NCI-H82 treated with DMSO at 0.1 percent for 48 hours (cell line): ENCODE results near the gene BRSK1.
A peak's percentile ranks its signal among the peaks of the same experiment; 100 is the strongest.

Source experiments
- DNase-seq: peaks from one replicate; lab custom pipeline; 2025; ENCODE audit not compliant: unreplicated experiment; lab: John Stamatoyannopoulos, UW

The BRSK1 gene

GRCh38 chr19:55283548-55284377 is at the start of gene BRSK1:
Gene BRSK1, plus strand, starts transcription at chr19:55283997. Its CDS starts 446 bp downstream, at chr19:55284443.
- peak; percentile 35 for DNase-seq

DNA sequence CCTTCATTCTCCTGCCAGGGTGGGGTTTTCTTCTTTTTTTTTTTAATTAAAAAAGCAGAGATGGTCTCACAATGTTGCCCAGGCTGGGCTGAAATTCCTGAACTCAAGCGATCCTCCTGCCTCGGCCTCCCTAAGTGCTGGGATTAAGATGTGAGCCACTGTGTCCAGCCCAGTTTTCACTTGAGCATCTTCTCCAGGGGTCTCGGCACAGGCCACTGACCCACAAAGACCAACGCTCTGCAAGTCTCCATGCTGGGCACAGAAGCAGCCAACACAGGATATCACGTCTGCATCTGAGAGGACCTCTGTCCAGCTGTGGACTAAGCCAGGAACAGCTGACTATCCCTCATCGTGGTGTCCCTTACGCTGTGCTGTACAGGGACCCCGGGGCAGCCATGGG is 45.8 kb upstream of the BRSK1 start:
- no peak for DNase-seq

DNA sequence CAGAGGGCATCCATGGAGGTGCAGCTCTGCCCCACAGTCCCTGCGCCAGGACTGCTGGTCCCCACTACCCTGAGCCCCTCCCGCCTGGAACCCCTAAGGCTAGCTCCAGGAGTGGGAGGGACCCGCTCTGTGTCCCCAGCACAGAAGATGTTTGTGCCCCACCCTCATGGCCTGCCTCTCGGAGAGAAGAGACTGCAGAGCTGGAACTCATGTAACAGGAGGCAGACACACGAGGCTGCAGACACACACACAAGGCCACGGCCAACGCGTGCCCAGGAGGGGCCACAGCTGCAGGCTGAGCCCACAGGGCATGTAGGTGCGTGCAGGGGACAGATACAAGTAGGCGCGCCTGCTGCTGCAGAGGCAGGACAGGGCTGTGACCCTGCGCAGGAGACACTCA is 44.8 kb upstream of the BRSK1 start:
- no peak for DNase-seq

GRCh38 chr19:55240713-55241020 is 43.1 kb upstream of the BRSK1 start:
- no peak for DNase-seq

DNA sequence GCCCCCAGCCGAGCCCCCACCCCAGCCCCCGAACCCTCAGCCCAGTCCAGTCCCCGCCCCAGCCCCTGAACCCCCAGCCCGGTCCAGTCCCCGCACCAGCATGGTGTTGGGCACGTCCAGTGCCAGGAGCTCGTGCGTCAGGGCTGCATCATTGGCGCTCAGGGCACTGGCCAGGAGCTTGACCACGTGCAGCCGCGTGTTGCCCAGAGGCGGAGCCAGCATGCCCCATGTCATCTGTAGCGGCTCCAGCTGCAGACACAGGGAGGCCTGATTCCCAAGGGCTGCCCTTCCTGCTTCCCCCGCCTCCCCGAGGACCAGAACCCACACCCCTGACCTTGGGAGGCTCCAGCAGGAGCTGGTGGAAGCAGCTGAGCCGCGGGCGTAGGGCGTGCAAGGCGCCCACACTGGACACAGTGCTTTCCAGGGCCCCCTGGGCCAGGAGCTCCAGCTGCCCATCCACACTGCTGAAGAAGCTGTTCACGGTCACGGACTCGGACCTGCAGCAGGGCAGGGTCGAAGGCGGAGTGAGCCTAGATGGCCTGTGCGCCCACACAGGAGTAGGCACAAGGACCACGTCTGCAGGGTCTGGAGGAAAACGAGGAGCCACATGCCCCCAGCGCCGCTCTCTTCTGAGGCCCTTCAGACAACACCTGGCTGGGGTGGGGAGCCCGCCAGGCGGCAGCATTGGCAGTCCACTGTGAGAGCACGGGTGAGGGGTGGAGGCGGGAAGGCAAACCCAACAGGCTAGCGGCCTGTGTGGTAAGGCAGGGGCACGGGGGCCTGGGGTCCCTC is 42.5 kb upstream of the BRSK1 start:
- DNase-seq, result no peak

DNA sequence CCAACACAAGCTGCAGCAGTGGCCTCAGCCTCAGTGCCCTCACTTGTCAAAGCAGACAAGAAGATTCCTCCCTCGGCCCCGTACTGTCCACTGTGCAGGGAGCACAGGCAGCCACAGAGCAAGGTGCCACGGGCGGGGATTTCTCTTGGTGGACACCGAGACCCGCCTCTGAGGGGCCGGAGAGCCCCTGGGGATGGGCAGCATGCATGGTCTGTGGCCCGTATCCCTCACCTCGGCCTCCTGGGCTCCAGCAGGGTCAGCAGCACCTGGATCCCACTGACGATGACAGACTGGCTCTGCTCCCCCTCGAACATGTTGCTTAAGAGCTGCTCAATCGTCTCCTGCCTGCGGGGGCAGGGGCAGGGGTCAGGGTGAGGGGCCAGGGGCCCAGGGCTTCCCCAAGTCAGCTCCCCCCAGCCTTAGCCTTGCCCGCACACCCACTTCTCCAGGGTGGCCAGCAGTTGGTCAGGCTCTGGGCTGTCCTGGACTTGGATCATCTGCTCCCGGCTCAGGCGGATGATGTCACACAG is 41.8 kb upstream of the BRSK1 start:
- no peak for DNase-seq

DNA sequence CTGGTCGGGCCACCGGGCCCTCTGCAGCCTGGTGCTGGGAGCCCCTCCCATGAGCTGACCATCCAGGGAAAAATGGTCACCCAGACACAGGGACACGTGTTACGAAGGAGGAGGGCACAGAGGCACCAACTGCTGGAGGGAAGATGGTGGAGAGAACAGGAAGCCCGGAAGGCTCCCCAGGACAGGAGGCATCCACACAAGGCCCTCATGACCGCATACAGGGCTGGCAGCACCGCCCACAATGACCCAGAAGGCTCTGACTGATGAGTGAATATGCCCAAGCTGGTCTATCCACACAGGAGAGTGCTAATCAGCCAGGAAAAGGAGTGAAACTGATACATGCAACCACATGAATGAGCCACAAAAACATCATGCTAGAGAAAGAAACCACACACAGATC is 41.3 kb upstream of the BRSK1 start:
- no peak for DNase-seq

DNA sequence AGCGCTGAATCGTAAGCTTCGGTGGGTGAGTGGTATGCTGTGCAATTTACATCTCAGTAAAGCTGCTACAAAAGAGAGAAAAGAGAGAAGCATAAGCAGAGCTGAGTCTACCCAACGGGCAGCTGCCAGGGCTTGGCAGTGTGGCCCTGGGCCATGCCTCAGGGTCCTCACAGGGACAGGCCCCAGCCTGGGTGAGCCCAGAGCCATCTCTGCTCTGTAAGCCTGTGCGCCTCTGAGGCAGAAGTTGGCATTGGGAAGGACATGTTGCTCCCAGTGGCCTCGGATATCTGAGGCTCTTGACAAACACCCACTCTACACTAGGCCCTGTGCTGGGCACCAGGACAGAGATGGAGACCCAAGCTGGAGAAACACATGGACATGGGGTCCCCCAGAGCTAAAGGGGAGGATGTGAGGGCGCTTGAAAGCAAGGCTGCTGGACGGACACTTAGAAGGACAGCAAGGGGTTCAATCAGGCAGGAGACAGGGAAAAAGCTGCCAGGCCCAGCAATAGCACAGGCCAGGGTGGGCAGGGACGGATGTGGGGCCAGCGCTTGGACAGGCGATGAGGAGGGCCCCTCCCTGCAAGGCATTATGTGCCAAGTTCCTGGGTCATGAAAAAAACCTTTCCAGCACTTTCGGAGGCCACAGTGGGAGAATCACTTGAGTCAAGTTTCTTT is 39.7 kb upstream of the BRSK1 start:
- no peak for DNase-seq

GRCh38 chr19:55245236-55245904 is 38.4 kb upstream of the BRSK1 start:
- no peak for DNase-seq

- no peak for DNase-seq
Observed at GRCh38 chr19:55246462-55247451, 37.0 kb upstream of the BRSK1 start.

DNA sequence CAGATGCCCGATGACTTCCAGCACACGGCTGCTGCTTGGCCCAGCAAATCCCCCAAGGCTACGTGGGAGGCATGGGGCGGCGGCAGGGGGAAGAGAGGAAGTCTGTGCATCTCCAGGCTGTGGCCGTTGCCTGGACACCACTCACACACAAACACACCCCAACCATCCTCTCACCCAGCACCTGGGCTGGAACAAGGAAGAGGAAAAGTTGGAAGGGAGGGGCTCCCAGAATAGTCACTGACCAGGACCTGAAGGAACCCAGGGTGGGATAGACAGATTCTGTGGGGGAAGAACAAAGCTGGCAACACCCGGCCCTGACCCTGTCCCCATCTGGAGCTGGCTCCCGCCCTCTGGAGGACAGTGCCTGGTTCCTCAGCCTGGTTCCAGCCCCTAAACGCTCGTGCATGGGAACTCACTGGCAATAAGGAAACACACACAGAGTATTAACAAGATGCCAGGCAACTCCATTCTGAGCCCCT is 36.1 kb upstream of the BRSK1 start:
- no peak for DNase-seq

- no peak for DNase-seq
Observed at GRCh38 chr19:55248166-55248675, 35.6 kb upstream of the BRSK1 start.

- no peak for DNase-seq
Observed at GRCh38 chr19:55248704-55249103, 35.1 kb upstream of the BRSK1 start.

DNA sequence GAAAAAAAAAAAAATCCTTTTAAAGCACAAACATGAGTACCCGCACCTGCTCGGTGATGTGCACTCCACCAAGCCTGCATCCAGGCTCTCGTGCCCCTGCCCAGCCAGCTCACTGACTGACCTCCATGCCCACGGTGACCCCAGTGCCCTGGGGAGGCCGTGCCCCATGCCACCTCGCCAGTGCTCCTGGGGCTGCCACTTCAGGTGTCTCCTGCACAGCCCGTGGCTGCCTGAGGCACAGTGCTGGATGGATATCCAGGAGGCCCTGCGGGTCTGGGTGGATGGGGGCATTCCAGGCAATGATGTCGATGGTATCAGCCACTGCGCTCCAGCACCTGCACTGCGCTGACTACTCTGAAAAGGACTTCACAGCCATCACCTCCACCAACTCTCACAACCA is 34.0 kb upstream of the BRSK1 start:
- no peak for DNase-seq

DNA sequence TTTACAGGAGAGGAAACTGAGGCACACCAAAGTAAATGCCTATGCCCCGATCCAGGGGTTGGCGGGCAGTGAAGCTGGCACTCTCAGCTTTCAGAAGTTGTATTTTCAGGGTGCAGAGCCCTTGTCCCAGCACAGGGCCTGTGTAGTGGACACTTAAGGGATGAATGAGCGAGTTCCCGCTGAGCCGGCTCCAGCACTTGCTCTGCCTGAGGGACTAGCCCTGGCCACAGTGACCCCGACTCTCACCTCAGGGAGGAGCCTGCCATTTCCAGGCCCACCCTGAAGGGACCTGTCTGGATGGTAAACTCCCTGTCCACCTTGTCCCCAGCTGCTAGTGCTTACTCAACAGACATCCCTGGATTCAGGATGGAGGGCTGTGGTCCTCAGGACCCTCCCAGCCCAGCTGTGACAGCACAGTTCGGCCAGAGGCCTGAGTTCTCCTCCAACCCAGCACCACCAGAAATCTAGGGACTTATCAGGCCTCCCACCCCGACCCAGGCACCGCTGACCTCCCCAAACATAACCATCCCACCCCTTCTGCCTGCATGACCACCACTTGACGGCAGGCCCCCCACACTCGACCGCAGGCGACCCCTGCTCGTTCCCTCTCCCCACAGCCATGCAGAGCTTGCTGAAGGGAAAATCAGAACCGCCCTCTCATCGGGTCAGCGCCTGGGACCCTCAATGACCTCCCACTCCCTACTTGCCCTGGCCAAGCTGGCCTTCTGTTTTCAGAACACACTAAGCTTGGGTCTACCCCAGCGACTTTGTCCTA is 33.3 kb upstream of the BRSK1 start:
- DNase-seq, result no peak

DNA sequence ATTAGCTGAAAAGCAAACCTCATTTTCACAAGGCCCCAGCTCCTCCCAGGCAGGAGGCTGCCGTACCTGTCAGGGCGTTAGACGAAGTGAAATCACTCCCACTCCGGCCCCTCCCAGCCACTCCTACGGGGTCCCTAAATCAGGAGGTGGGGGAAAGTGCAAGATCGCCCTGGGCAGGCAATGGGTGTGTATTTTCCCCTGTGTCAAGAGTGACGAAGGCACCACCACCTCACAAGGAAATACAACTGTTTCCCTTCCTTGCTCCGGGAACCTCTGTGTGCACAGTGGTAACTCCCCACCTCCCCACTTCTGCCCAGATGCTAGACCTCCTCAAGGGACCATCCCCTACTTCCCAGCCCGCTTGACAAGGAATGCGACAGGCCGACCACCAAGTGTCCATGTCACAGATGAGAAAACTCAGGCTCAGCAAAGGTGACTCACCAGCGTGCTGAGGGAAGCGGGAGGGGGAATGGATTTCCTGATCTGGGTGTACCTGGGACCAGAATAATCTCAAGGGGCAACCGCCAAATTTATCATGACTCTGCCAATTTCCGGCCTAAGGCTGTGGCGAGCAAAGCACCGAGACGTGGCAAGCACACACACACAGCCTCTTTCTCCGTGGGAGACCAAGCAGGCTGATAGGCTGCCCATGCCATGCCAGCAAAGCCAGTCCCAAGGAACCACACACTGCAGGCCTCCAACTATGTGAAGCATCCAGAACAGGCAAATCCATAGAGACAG is 32.3 kb upstream of the BRSK1 start:
- DNase-seq, result no peak

DNA sequence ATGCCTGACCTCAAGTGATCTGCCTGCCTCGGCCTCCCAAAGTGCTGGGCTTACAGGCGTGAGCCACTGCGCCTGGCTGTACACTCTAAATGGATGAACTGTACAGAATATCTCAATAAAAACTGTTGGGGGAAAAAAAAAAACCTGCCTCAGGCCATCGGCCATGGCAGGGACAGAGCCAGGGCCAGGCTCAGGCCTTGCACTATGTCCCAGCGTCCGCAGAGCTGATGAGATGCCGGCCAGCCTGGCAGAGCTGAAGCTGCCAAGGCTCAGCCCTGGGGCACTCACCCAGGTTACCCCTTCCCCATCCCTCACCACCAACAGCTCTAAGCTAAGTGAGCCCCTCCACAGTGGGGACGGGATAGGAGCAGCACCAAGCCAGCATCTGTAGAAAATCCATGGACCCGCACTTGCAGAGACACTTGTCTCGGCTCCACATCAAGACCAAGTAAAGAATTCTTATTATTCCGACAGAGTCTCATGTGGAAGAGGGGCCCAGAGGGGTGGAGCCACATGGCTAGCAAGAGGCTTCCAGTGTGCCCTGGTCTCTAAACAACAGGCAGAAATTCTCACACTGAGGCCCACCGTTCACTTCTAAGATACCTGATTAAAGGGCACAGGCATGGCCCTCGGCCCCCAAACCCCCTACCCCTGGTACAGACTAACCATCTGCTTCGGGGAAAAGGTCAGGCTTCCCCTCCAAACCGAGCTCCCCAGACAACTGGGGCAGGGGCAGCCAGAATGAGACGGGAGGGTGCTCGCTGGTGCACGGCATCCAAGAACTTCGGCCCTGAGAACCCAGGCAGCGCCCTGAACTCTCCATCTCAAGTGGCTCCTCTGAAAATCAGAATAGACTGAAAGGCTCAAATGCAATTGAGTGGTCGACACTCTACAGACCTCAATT is 30.8 kb upstream of the BRSK1 start:
- DNase-seq, result no peak
